ENCODE results near the gene SMPD1.

Gene SMPD1

DNA sequence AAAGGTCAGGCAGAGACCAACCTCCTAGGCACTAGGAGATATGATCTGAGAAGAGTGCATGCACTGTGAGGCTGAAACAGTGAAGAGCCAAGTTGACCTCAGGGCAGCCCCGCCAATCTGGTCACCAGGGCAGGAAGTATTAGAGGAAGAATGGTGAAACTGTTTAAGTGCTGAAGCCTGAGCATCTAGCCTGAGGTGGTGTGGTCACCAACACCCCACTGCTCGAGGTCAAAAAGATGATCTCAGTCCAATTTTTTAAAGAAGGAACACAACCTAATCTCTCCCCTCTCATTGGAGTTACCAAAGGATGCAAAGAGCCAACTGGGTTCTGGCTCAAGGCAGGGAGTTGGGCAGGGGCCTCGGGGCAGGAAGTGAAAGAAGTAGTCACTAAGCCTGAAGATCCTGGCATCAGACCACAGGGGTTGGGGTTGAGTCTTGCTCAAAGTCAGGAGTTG, 24.6 kb downstream of the SMPD1 start:
- TF ChIP-seq ZFX (IDR thresholded peaks at IDR 0.05): no peak
- TF ChIP-seq, protein P1, sequence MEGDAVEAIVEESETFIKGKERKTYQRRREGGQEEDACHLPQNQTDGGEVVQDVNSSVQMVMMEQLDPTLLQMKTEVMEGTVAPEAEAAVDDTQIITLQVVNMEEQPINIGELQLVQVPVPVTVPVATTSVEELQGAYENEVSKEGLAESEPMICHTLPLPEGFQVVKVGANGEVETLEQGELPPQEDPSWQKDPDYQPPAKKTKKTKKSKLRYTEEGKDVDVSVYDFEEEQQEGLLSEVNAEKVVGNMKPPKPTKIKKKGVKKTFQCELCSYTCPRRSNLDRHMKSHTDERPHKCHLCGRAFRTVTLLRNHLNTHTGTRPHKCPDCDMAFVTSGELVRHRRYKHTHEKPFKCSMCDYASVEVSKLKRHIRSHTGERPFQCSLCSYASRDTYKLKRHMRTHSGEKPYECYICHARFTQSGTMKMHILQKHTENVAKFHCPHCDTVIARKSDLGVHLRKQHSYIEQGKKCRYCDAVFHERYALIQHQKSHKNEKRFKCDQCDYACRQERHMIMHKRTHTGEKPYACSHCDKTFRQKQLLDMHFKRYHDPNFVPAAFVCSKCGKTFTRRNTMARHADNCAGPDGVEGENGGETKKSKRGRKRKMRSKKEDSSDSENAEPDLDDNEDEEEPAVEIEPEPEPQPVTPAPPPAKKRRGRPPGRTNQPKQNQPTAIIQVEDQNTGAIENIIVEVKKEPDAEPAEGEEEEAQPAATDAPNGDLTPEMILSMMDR (conservative IDR thresholded peaks at IDR 0.05): no peak
- H3K27ac ChIP-seq: no peak overlapping the region

DNA sequence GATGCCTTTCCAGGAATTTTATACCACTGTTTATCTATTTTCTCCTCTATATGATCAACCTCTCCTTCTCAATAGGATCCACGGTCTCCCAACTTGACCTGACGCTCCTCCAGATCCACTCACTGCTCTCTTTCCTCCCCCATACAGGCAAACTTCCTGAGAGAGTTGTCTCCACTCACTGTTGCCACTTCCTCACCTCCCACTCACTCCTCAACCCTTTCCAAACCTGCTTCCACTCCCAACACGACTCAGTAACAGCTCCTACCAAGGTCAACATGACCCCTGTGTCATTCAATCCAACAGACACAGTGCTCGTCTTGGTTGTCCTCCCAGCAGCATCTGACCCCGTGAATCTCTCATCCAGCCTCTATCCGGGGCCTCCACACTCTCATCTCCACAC, 25.5 kb downstream of the SMPD1 start:
- TF ChIP-seq, protein P1 (conservative IDR thresholded peaks at IDR 0.05): no peak
- no peak for TF ChIP-seq ZFX (IDR thresholded peaks at IDR 0.05)
- no peak overlapping the region for H3K27ac ChIP-seq

GRCh38 chr11:6417907-6418556, 27.8 kb downstream of the SMPD1 start:
- TF ChIP-seq, protein P1 (conservative IDR thresholded peaks at IDR 0.05): no peak
- TF ChIP-seq ZFX (IDR thresholded peaks at IDR 0.05): no peak
- no peak overlapping the region for H3K27ac ChIP-seq

DNA sequence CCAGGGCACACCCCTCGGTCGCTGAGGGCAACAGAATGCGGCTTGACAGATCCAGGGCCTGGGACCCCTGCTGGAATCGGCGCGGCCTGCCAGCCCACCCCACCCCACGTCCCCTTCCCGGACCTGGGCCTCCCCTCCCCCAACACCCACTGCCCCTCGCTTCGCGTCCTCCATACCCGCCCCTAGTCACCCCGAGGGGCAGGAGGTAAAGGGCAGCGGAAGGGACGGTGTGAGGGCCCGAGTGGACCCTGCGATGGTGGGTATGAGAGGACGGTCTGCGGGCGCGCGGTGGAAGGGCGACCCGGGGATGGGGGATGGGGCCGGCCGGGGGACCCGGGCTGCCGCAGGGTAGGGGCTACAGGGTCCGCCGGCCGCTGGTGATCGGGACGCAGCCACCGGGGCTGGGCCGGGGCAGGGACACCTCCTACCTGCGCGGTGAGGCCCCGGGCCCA, 28.3 kb downstream of the SMPD1 start:
- TF ChIP-seq, protein P1 (conservative IDR thresholded peaks at IDR 0.05): no peak
- no peak for TF ChIP-seq ZFX (IDR thresholded peaks at IDR 0.05)
- peak overlapping the region; percentile 58 for H3K27ac ChIP-seq

DNA sequence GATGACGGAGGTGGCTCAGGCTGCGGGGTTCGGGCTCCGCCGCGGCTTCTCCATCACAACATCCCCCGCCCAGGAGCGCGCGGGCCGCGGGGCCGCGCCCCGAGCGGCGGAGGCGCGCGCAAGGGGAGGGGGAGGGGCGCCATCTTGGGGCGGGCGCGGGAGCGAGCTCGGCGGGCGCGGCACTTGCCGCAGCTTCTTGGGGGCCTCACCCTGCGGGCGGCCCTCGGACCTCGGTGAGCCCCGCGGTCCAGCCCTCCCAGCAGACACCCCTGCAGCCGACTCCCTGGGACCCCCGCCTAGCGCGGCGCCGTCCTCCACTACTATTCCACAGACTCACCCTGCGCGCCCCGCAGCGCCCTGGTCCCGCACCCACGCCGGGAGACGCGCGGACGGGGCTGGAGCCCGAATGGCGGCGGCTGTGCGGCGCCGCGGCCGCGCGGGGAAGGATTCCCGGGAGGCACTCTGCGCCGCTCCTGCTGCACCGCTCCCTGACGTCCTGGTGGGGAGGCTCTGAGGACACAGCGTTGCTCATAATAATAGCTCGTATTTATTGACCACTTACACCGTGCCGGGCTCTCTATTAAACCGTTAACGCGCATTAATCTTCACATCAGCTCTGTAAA, 28.8 kb downstream of the SMPD1 start, which contains the start of gene APBB1:
TSS of gene APBB1 (minus strand) at position 86 of the 623 bp plus-strand sequence. CDS start 7,747 bp downstream, outside the sequence.
- H3K27ac ChIP-seq: peak within 1 kb of the TSS; percentile 58
- no peak for TF ChIP-seq ZFX (IDR thresholded peaks at IDR 0.05)
- TF ChIP-seq, protein P1 (conservative IDR thresholded peaks at IDR 0.05): no peak; the same call in 1 of the 2 replicates

DNA sequence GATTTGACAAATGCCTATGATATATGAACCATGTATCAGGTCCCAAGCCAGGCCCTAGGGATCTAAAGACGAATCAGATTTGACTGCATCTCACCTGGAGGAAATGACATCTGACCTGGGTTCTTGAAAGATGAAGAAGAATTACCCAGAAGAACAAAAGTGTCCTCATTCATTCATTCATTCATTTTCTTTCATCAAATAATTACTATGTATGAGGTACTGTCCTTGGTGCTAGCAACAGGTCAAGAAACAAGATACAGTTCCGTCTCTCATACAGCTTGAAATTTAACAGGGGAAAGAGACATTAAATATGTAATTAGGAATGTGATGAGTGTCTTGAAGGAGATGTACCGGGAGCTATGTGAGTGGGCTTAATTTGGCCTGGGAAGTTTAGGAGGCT, 30.4 kb downstream of the SMPD1 start:
- no peak overlapping the region for H3K27ac ChIP-seq
- TF ChIP-seq ZFX (IDR thresholded peaks at IDR 0.05): no peak
- TF ChIP-seq, protein P1 (conservative IDR thresholded peaks at IDR 0.05): no peak

DNA sequence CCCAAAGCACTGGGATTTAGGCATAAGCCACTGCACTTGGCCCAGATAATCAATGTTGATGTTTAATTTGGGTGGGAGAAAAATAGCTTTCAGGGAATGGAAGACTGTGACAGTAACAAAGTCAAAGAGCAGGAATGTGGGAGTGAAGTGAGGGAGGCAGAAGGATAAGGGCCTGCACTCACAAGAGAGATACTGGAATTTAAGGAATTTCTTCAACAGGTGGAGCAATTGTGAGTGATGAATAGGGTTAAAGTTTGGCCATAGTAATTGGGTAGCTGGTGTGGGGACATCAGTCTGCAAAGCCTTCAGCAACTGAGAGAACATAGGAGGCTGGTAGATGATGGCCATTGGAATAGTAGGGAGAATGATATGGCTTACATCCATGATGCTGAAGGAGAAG, 37.2 kb downstream of the SMPD1 start:
- no peak overlapping the region for H3K27ac ChIP-seq
- no peak for TF ChIP-seq ZFX (IDR thresholded peaks at IDR 0.05)
- TF ChIP-seq, protein P1 (conservative IDR thresholded peaks at IDR 0.05): no peak
